Measurements from ENCODE around the gene WDR33. TPM values are rescaled to one million over a fixed set of nuclear protein-coding genes. Genes with fewer than 3 reads are reported as not detected.

WDR33 gene
- total and polyA plus RNA-seq, 10 of the 15 experiments (the other 5 are each of a cell fraction or from before 2014, with no cell fraction given) = 29.2 to 73.8 (median 45.6) TPM

- no peak for TF ChIP-seq PBX3 (IDR thresholded peaks at IDR 0.05; ENCODE audit: insufficient replicate concordance, low read depth, low read length)
- TF ChIP-seq HDAC6 (IDR thresholded peaks at IDR 0.05; ENCODE audit: unreplicated experiment) = no peak
- no peak for TF ChIP-seq RELB (IDR thresholded peaks at IDR 0.05; ENCODE audit: low read depth)
- no peak for TF ChIP-seq TARDBP (IDR thresholded peaks at IDR 0.05; ENCODE audit: borderline replicate concordance)
- no peak for TF ChIP-seq USF2 (IDR thresholded peaks at IDR 0.05; ENCODE audit: borderline replicate concordance, low read depth, low read length)
- no peak for TF ChIP-seq SMARCA5 (IDR thresholded peaks at IDR 0.05)
- no peak for TF ChIP-seq FOXK2 (IDR thresholded peaks at IDR 0.05)
- no peak for TF ChIP-seq SKIL (IDR thresholded peaks at IDR 0.05; ENCODE audit: low read depth, poor library complexity, severe bottlenecking)
- TF ChIP-seq NBN (IDR thresholded peaks at IDR 0.05) = no peak
- no peak for TF ChIP-seq CTCF (IDR thresholded peaks at IDR 0.05 in 2 of 3, conservative IDR thresholded peaks at IDR 0.05 in 1 of 3; ENCODE audit: control insufficient read depth in 2 of 3, extremely low read depth in 1 of 3, insufficient read depth in 1 of 3, low read depth in 3 of 3, low read length in 3 of 3)
- TF ChIP-seq ZNF207 (IDR thresholded peaks at IDR 0.05; ENCODE audit: borderline replicate concordance) = no peak
- no peak for TF ChIP-seq MYC (IDR thresholded peaks at IDR 0.05; ENCODE audit: insufficient read depth, insufficient read length, insufficient replicate concordance, low read length, severe bottlenecking)
- no peak for TF ChIP-seq EGR1 (IDR thresholded peaks at IDR 0.05; ENCODE audit: borderline replicate concordance in 1 of 2, low read depth in 2 of 2, low read length in 2 of 2)
- no peak for TF ChIP-seq RB1 (IDR thresholded peaks at IDR 0.05; ENCODE audit: borderline replicate concordance)
Observed at GRCh38 chr2:127655209-127656073, 155.5 kb downstream of the WDR33 start (continued).
